ENCODE data around the gene EFCAB9.
"Not testable (repeated sequence)": the region's sequence is repeated elsewhere in the genome, so short reads cannot be mapped to it uniquely, and the experiment has no call there.

EFCAB9 gene

GRCh38 chr5:172153695-172154094, 40.3 kb upstream of the EFCAB9 start:
- Mint-ChIP-seq H3K36me3 (ENCODE audit: low read depth) (peaks cover 12% of the 10 kb centered on the region), H3K27me3 (ENCODE audit: low read depth, poor library complexity) (peaks cover 4% of the 10 kb centered on the region), H3K27ac (peak overlapping the region; percentile 14), H3K4me3 (no peak overlapping the region), H3K9me3 (no peaks in the 10 kb centered on the region), H3K4me1 (peaks cover 5% of the 10 kb centered on the region)
- no peak for DNase-seq
- TF ChIP-seq CTCF (IDR thresholded peaks at IDR 0.05) = no peak

- not testable (repeated sequence) for H3K27ac Mint-ChIP-seq, DNase-seq
- H3K36me3 Mint-ChIP-seq (ENCODE audit: low read depth) = peaks cover 12% of the 10 kb centered on the region
These were observed 38.9 kb upstream of the EFCAB9 start for GRCh38 chr5:172155101-172155500.

GRCh38 chr5:172156541-172156994, 37.4 kb upstream of the EFCAB9 start:
- Mint-ChIP-seq H3K27me3 (ENCODE audit: low read depth, poor library complexity) (peaks cover 4% of the 10 kb centered on the region), H3K27ac (peak overlapping the region; percentile 47), H3K36me3 (ENCODE audit: low read depth) (peaks cover 12% of the 10 kb centered on the region), H3K4me3 (no peak overlapping the region), H3K9me3 (no peaks in the 10 kb centered on the region), H3K4me1 (no peaks in the 10 kb centered on the region)
- no peak for TF ChIP-seq CTCF (IDR thresholded peaks at IDR 0.05)
- no peak for DNase-seq

More at GRCh38 chr5:172155101-172155500, 38.9 kb upstream of the EFCAB9 start:
- not testable (repeated sequence) for H3K27me3 Mint-ChIP-seq (ENCODE audit: low read depth, poor library complexity); H3K4me3 Mint-ChIP-seq; H3K4me1 Mint-ChIP-seq; H3K9me3 Mint-ChIP-seq

- Mint-ChIP-seq H3K9me3 (no peaks in the 10 kb centered on the region), H3K4me3 (no peak overlapping the region), H3K4me1 (peaks cover 5% of the 10 kb centered on the region), H3K27me3 (ENCODE audit: low read depth, poor library complexity) (peaks cover 3% of the 10 kb centered on the region), H3K27ac (no peak overlapping the region), H3K36me3 (ENCODE audit: low read depth) (peaks cover 12% of the 10 kb centered on the region)
- TF ChIP-seq CTCF (IDR thresholded peaks at IDR 0.05) = no peak
- DNase-seq = no peak
These were observed 35.0 kb upstream of the EFCAB9 start for GRCh38 chr5:172159016-172159415.

- Mint-ChIP-seq H3K4me1 (peaks cover 16% of the 10 kb centered on the region), H3K27ac (peak overlapping the region; percentile 13), H3K36me3 (ENCODE audit: low read depth) (peaks cover 7% of the 10 kb centered on the region), H3K9me3 (no peaks in the 10 kb centered on the region), H3K4me3 (no peak overlapping the region), H3K27me3 (ENCODE audit: low read depth, poor library complexity) (no peaks in the 10 kb centered on the region)
- no peak for DNase-seq
- TF ChIP-seq CTCF (IDR thresholded peaks at IDR 0.05) = no peak
These were observed 33.5 kb upstream of the EFCAB9 start for GRCh38 chr5:172160506-172160905.

GRCh38 chr5:172162323-172162986, 31.5 kb upstream of the EFCAB9 start:
- H3K4me1 Mint-ChIP-seq = peaks cover 20% of the 10 kb centered on the region
- no peak for TF ChIP-seq CTCF (IDR thresholded peaks at IDR 0.05)
- no peaks in the 10 kb centered on the region for H3K36me3 Mint-ChIP-seq (ENCODE audit: low read depth)
- H3K4me3 Mint-ChIP-seq = no peak overlapping the region
- no peak overlapping the region for H3K27ac Mint-ChIP-seq
- no peak for DNase-seq
- no peaks in the 10 kb centered on the region for H3K27me3 Mint-ChIP-seq (ENCODE audit: low read depth, poor library complexity)
- no peaks in the 10 kb centered on the region for H3K9me3 Mint-ChIP-seq

Measured in nephron progenitor cell (in vitro differentiated cells).